Ovary (tissue), 9 donors: ENCODE measurements around the gene GFRA3. TPM values are rescaled to one million over a fixed set of nuclear protein-coding genes. Genes with fewer than 3 reads are reported as not detected.
A peak's percentile ranks its signal among the peaks of the same experiment; 100 is the strongest.

ENCODE experiments used
- DNase-seq, 5 donors: peaks; one replicate each; pipeline ENCODE4 v3.0.0-alpha.2; 2019 to 2020
- H3K27ac ChIP-seq, 2 donors: fragments of 200-600 bp; one replicate each; pipeline versions ENCODE4 v1.5.1 to v1.8.0; 2019 to 2022
- H3K27me3 ChIP-seq: fragments of 200-600 bp; one replicate; pipeline ENCODE4 v1.8.0; 2022
- H3K36me3 ChIP-seq: fragments of 200-600 bp; sonication (generic); one replicate; pipeline ENCODE4 v1.5.1; 2019
- H3K4me1 ChIP-seq: one replicate; pipeline ENCODE4 v1.8.1; 2013; ENCODE audit warnings: mild to moderate bottlenecking, moderate library complexity; ENCODE audit not compliant: insufficient read depth
- H3K4me3 ChIP-seq: fragments of 200-600 bp; sonication (generic); one replicate; pipeline ENCODE4 v1.5.1; 2017
- H3K9me3 ChIP-seq, 2 donors: fragments of 200-600 bp in 1 of 2; sonication (generic) in 1 of 2; one replicate each; pipeline versions ENCODE4 v1.5.1 to v1.8.1; 2013 to 2019; ENCODE audit warnings: mild to moderate bottlenecking in 1 of 2, moderate library complexity in 1 of 2
- EP300 ChIP-seq: sonication (generic); formaldehyde crosslinking; IDR thresholded peaks from one replicate; pipeline ENCODE4 v1.6.1; 2017; ENCODE audit warnings: antibody characterized with exemption
- POLR2A ChIP-seq: fragments of 450-650 bp; IDR thresholded peaks from one replicate; pipeline ENCODE4 v1.6.1; 2017; ENCODE audit warnings: antibody characterized with exemption, mild to moderate bottlenecking, moderate library complexity
- WGBS, 3 donors: extraction: QIAGEN DNeasy Blood & Tissue Kit in 1 of 3; methylation state at CpG; one replicate each; pipeline versions ENCODE4 v1.1.5 to v1.1.7; 2013 to 2017; 5-methylcytosine and 5-hydroxymethylcytosine counted together
- intact Hi-C, 4 donors: fragments of 100-400 bp; cut with DNase I; formaldehyde crosslinking; loops; one replicate each; pipeline versions ENCODE4 v1.11.0 to v1.15.1; 2022 to 2023
- polyA plus RNA-seq, 2 donors: library from polyadenylated mRNA; stranded (reverse); fragments of 200-250 nt in 1 of 2; fragments of 350-450 nt in 1 of 2; fragmentation: Illumina TruSeq in 1 of 2; extraction: RNeasy Lipid Tissue Mini Kit (QIAGEN cat#74804) in 1 of 2; gene quantifications; one replicate each; pipeline ENCODE4 v1.2.3, GENCODE V29; 2013 to 2014
- total RNA-seq, 7 donors: library from RNA; depleted of rRNA in 2 of 7; stranded (reverse); fragments of >200 nt in 2 of 7; fragmentation: NEBNext Ultra II Directional in 3 of 7; extraction: Animal tissue kit (Norgen Biotek cat#: 25700) in 3 of 7; gene quantifications; one replicate each; pipeline versions ENCODE4 v1.1.0 to v1.2.4, GENCODE V29; 2016 to 2023
- TF ChIP-seq, protein P1 (sequence below), 3 donors: fragments of 450-650 bp in 2 of 3; fragments of 200-600 bp in 1 of 3; IDR thresholded peaks; one replicate each; pipeline versions ENCODE4 v1.5.1 to v1.8.0; 2016 to 2022; ENCODE audit warnings: antibody characterized with exemption in 3 of 3, mild to moderate bottlenecking in 1 of 3
- donor health status: DM: no; HTN: no; CAD: no; lungs with moderate emphysema.
- donor health status: DM: no; HTN: no; CAD: no.
- donor health status: Bipolar disorder and iron deficiency.
- donor health status: DM: yes; HTN: yes; CAD: no.
- donor health status: DM: no; HTN: no; CAD: no.
- donor health status: DM: yes; HTN: yes; CAD: no.

Gene GFRA3
- total and polyA plus RNA-seq, 9 donors, result 0.18 to 2.5 (median 0.38) TPM; not detected in 2

GRCh38 chr5:138213161-138214029 lies 61.0 kb downstream of the GFRA3 start, which contains the start of gene CDC23:
CDC23 (minus strand) TSS chr5:138213323; CDS start chr5:138213312, 11 bp downstream.
- DNase-seq, result peak; percentile 86 to 92 (median 88)
- 1% methylated on average over 32 of the region's 32 CpGs for WGBS, 3 donors
- Histone ChIP-seq H3K27me3 (no peaks in the 10 kb centered on the region), H3K36me3 (no peaks in the 10 kb centered on the region), H3K4me1 (peaks cover 4% of the 10 kb centered on the region), H3K27ac (peak within 1 kb of the TSS; percentile 45 to 47), H3K4me3 (peak within 1 kb of the TSS; percentile 84), H3K9me3 (no peaks in the 10 kb centered on the region)
- TF ChIP-seq POLR2A (peak; percentile 31), EP300 (no peak)
- intact Hi-C loops, result no loop called here

DNA sequence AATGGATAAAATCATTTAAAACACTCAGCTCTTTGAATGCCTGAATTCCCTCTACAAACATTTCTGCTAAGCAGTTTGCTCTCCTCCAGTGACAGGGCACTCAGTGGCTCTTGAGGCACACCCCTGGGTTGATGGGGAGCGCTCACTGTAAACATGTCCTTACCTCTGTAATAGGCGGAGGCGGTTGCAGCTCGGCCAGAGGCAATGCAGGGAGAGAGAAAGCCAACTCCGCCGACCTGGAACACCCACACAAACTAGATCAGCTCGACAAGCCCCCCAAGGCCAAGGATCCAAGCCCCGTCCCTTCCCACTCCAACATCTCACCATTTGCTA lies 61.6 kb downstream of the GFRA3 start:
- intact Hi-C loops, result no loop called here
- DNase-seq, result no peak
- no peaks in the 10 kb centered on the region for H3K9me3 ChIP-seq
- TF ChIP-seq, protein P1, sequence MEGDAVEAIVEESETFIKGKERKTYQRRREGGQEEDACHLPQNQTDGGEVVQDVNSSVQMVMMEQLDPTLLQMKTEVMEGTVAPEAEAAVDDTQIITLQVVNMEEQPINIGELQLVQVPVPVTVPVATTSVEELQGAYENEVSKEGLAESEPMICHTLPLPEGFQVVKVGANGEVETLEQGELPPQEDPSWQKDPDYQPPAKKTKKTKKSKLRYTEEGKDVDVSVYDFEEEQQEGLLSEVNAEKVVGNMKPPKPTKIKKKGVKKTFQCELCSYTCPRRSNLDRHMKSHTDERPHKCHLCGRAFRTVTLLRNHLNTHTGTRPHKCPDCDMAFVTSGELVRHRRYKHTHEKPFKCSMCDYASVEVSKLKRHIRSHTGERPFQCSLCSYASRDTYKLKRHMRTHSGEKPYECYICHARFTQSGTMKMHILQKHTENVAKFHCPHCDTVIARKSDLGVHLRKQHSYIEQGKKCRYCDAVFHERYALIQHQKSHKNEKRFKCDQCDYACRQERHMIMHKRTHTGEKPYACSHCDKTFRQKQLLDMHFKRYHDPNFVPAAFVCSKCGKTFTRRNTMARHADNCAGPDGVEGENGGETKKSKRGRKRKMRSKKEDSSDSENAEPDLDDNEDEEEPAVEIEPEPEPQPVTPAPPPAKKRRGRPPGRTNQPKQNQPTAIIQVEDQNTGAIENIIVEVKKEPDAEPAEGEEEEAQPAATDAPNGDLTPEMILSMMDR (IDR thresholded peaks at IDR 0.05), result no peak
- TF ChIP-seq EP300 (no peak), POLR2A (no peak)
- peaks cover 4% of the 10 kb centered on the region for H3K4me1 ChIP-seq
- no peaks in the 10 kb centered on the region for H3K36me3 ChIP-seq
- no peaks in the 10 kb centered on the region for H3K27me3 ChIP-seq
- H3K27ac ChIP-seq, result peak overlapping the region; percentile 45 to 47
- 0% methylated on average over 8 of the region's 8 CpGs for WGBS, 3 donors
- peak overlapping the region; percentile 84 for H3K4me3 ChIP-seq

DNA sequence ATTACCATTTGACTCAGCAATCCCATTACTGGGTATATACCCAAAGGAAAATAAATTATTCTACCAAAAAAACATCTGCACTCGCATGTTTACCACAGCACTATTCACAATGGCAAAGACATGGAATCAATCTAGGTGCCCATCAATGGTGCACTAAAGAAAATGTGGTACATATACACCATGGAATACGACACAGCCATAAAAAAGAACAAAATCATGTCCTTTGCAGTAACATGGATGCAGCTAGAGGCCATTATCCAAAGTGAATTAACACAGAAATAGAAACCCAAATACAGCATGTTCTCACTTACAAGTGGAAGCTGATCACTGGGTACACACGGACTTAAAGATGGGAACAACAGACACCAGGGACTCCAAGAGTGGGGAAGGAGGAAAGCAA lies 63.4 kb downstream of the GFRA3 start:
- DNase-seq, result no peak
- no peak overlapping the region for H3K4me3 ChIP-seq

More for the DNA sequence above, 63.4 kb downstream of the GFRA3 start:
- 91 to 95% (median 92%) methylated on average over 3 of the region's 3 CpGs for WGBS, 3 donors
- no peak overlapping the region for H3K27ac ChIP-seq
- no peaks in the 10 kb centered on the region for H3K36me3 ChIP-seq
- H3K4me1 ChIP-seq, result peaks cover 4% of the 10 kb centered on the region
- no peaks in the 10 kb centered on the region for H3K27me3 ChIP-seq
- H3K9me3 ChIP-seq, result no peaks in the 10 kb centered on the region
- TF ChIP-seq, protein P1 (IDR thresholded peaks at IDR 0.05), result no peak
- no peak for TF ChIP-seq POLR2A
- no peak for TF ChIP-seq EP300
- intact Hi-C loops, result no loop called here

Other genes with a start within 250 kb of the GFRA3 start
- gene FAM13B, start 241.5 kb downstream of the GFRA3 start, total RNA-seq, result 10 to 100 TPM; 28.5 to 56.7 (median 47.3) TPM
- gene FAM13B, start 241.5 kb downstream of the GFRA3 start, polyA plus RNA-seq, result 10 to 100 TPM; 18.8 to 32.2 TPM
- gene WNT8A, start 190.6 kb downstream of the GFRA3 start, total RNA-seq, result not detected
- not detected for gene WNT8A, start 190.6 kb downstream of the GFRA3 start, polyA plus RNA-seq
- gene NME5, start 135.2 kb downstream of the GFRA3 start, total RNA-seq, result 10 to 100 TPM in 2 of 7 donors, 1 to 10 TPM in 5; 3.6 to 16.2 (median 7.2) TPM
- gene NME5, start 135.2 kb downstream of the GFRA3 start, polyA plus RNA-seq, result 1 to 10 TPM; 3.6 to 6.2 TPM
- gene BRD8, start 96.0 kb downstream of the GFRA3 start, total RNA-seq, result 10 to 100 TPM; 37.2 to 56.2 (median 50.2) TPM
- 10 to 100 TPM; 44.0 to 74.8 TPM for gene BRD8, start 96.0 kb downstream of the GFRA3 start, polyA plus RNA-seq
- 1 to 10 TPM in 1 of 7 donors, under 1 TPM in 4, not detected in 2; 0.10 to 1.1 (median 0.34) TPM for gene KIF20A, start 95.5 kb downstream of the GFRA3 start, total RNA-seq
- 1 to 10 TPM in 1 of 2 donors, under 1 TPM in 1; 0.47 to 3.1 TPM for gene KIF20A, start 95.5 kb downstream of the GFRA3 start, polyA plus RNA-seq
- 10 to 100 TPM; 10.6 to 24.0 (median 21.6) TPM for gene CDC23, start 61.3 kb downstream of the GFRA3 start, total RNA-seq
- gene CDC23, start 61.3 kb downstream of the GFRA3 start, polyA plus RNA-seq, result 10 to 100 TPM; 14.6 to 28.8 TPM
- gene CDC25C, start 57.2 kb upstream of the GFRA3 start, total RNA-seq, result under 1 TPM in 2 of 7 donors, not detected in 5; 0.13 to 0.23 TPM
- gene CDC25C, start 57.2 kb upstream of the GFRA3 start, polyA plus RNA-seq, result under 1 TPM; 0.06 to 0.30 TPM
- 10 to 100 TPM; 14.2 to 29.3 (median 19.9) TPM for gene FAM53C, start 63.6 kb upstream of the GFRA3 start, total RNA-seq
- 10 to 100 TPM; 13.1 to 26.4 TPM for gene FAM53C, start 63.6 kb upstream of the GFRA3 start, polyA plus RNA-seq
- gene KDM3B, start 78.1 kb upstream of the GFRA3 start, total RNA-seq, result 10 to 100 TPM; 42.9 to 79.0 (median 71.4) TPM
- gene KDM3B, start 78.1 kb upstream of the GFRA3 start, polyA plus RNA-seq, result 10 to 100 TPM; 38.8 to 70.1 TPM
- 10 to 100 TPM in 1 of 7 donors, 1 to 10 TPM in 6; 3.5 to 11.4 (median 5.7) TPM for gene REEP2, start 164.4 kb upstream of the GFRA3 start, total RNA-seq
- 1 to 10 TPM; 3.5 to 8.0 TPM for gene REEP2, start 164.4 kb upstream of the GFRA3 start, polyA plus RNA-seq
- 100 to 1,000 TPM in 4 of 7 donors, 10 to 100 TPM in 3; 72.7 to 346 (median 123) TPM for gene EGR1, start 190.9 kb upstream of the GFRA3 start, total RNA-seq
- gene EGR1, start 190.9 kb upstream of the GFRA3 start, polyA plus RNA-seq, result 100 to 1,000 TPM in 1 of 2 donors, 10 to 100 TPM in 1; 60.4 to 361 TPM